HepG2 (cell line): ENCODE measurements around the gene RHBG. TPM values are rescaled to one million over a fixed set of nuclear protein-coding genes. Genes with fewer than 3 reads are reported as not detected.

Source experiments
- CREBL2 ChIP-seq: sonication (generic); formaldehyde crosslinking; IDR thresholded peaks from 2 replicates; pipeline ENCODE4 v1.8.1; 2023; ENCODE audit warnings: missing genetic modification reagents, mild to moderate bottlenecking, borderline replicate concordance
- EZH2 ChIP-seq: conservative IDR thresholded peaks from 2 replicates; pipeline ENCODE4 v1.6.1; 2012; ENCODE audit warnings: mild to moderate bottlenecking, low read depth, low read length, moderate library complexity
- FOXA3 ChIP-seq: IDR thresholded peaks from 2 replicates; pipeline ENCODE4 v1.6.1; 2016; ENCODE audit warnings: missing genetic modification reagents, missing compliant biosample characterization
- GFI1 ChIP-seq: sonication (generic); formaldehyde crosslinking; IDR thresholded peaks from 2 replicates; pipeline ENCODE4 v1.5.0; 2020; ENCODE audit warnings: missing genetic modification reagents, mild to moderate bottlenecking, borderline replicate concordance
- GLMP ChIP-seq: sonication (generic); formaldehyde crosslinking; IDR thresholded peaks from 2 replicates; pipeline ENCODE4 v1.9.0; 2021; ENCODE audit warnings: missing genetic modification reagents, mild to moderate bottlenecking, borderline replicate concordance
- POLR2AphosphoS5 ChIP-seq: IDR thresholded peaks from 2 replicates; pipeline ENCODE4 v1.6.1; 2012; ENCODE audit warnings: low read depth, low read length
- RAD51 ChIP-seq: fragments of 450-650 bp; IDR thresholded peaks from 2 replicates; pipeline ENCODE4 v1.6.1; 2016; ENCODE audit warnings: borderline replicate concordance
- REPIN1 ChIP-seq: sonication (generic); formaldehyde crosslinking; IDR thresholded peaks from 2 replicates; pipeline ENCODE4 v1.8.0; 2022; ENCODE audit warnings: missing genetic modification reagents, low read depth, mild to moderate bottlenecking, borderline replicate concordance
- ZBTB34 ChIP-seq: sonication (generic); formaldehyde crosslinking; IDR thresholded peaks from 2 replicates; pipeline ENCODE4 v1.8.0; 2022; ENCODE audit warnings: mild to moderate bottlenecking, missing genetic modification reagents
- ZFP41 ChIP-seq: sonication (generic); formaldehyde crosslinking; IDR thresholded peaks from 2 replicates; pipeline ENCODE4 v1.4.0; 2020; ENCODE audit warnings: mild to moderate bottlenecking, missing genetic modification reagents, borderline replicate concordance
- ZHX1 ChIP-seq: sonication (generic); formaldehyde crosslinking; IDR thresholded peaks from 2 replicates; pipeline ENCODE4 v1.8.1; 2022; ENCODE audit warnings: low read depth, mild to moderate bottlenecking, missing genetic modification reagents
- ZMYM3 ChIP-seq: sonication (generic); formaldehyde crosslinking; IDR thresholded peaks from 2 replicates; pipeline ENCODE4 v1.5.1; 2020; ENCODE audit warnings: mild to moderate bottlenecking, missing genetic modification reagents
- ZNF639 ChIP-seq: conservative IDR thresholded peaks from 2 replicates; pipeline ENCODE4 v1.6.1; 2018; ENCODE audit warnings: missing genetic modification reagents
- ZSCAN9 ChIP-seq: IDR thresholded peaks from 2 replicates; pipeline ENCODE4 v1.6.1; 2016; ENCODE audit warnings: borderline replicate concordance
- polyA plus RNA-seq, 8 experiments: library from polyadenylated mRNA; depleted of rRNA in 3 of 8; stranded (reverse) in 7 of 8; unstranded in 1 of 8; fragments of >200 nt; fragmentation: Illumina TruSeq in 4 of 8; extraction: Trizol in 4 of 8; gene quantifications; 2 replicates each; pipeline versions ENCODE4 v1.2.1 to v1.2.3, GENCODE V29; 2011 to 2016; ENCODE audit warnings: low read depth in 4 of 8, missing spikeins in 1 of 8, mixed read lengths in 1 of 8; ENCODE audit not compliant: insufficient read depth in 1 of 8
- total RNA-seq, 5 experiments: library from RNA; depleted of rRNA; stranded (reverse); fragments of >200 nt; fragmentation: Illumina TruSeq; extraction: Trizol; gene quantifications; 2 replicates each; pipeline ENCODE4 v1.2.3, GENCODE V29; 2016; ENCODE audit warnings: low read depth in 1 of 5

The RHBG gene
- total and polyA plus RNA-seq, 2 of the 13 experiments (the other 11 are each of a cell fraction or from before 2014, with no cell fraction given): 61.8 to 73.5 TPM

- TF ChIP-seq REPIN1 (CRISPR knock-in tag) (peak; percentile 37; the same call in 1 of the 2 replicates), CREBL2 (CRISPR knock-in tag) (no peak), ZNF639 (no peak), ZSCAN9 (no peak), GLMP (no peak), FOXA3 (peak; percentile 18; the same call in 1 of the 2 replicates), ZHX1 (CRISPR knock-in tag) (no peak), EZH2 (no peak), ZFP41 (no peak), RAD51 (no peak), ZMYM3 (CRISPR knock-in tag) (0 out of 2 replicates have a peak, but pooled peaks have one; percentile 36), POLR2AphosphoS5 (peak; percentile 46), ZBTB34 (CRISPR knock-in tag) (0 out of 2 replicates have a peak, but pooled peaks have one; percentile 46), GFI1 (CRISPR knock-in tag) (no peak)
Observed at GRCh38 chr1:156373546-156373945, 4.5 kb downstream of the RHBG start (continued).
